NCI-H128 (cell line): Measurements from ENCODE around the gene CPZ.

ENCODE experiments used
- DNase-seq: peaks from one replicate; lab custom pipeline; 2025; ENCODE audit not compliant: unreplicated experiment; lab: John Stamatoyannopoulos, UW

The CPZ gene

DNA sequence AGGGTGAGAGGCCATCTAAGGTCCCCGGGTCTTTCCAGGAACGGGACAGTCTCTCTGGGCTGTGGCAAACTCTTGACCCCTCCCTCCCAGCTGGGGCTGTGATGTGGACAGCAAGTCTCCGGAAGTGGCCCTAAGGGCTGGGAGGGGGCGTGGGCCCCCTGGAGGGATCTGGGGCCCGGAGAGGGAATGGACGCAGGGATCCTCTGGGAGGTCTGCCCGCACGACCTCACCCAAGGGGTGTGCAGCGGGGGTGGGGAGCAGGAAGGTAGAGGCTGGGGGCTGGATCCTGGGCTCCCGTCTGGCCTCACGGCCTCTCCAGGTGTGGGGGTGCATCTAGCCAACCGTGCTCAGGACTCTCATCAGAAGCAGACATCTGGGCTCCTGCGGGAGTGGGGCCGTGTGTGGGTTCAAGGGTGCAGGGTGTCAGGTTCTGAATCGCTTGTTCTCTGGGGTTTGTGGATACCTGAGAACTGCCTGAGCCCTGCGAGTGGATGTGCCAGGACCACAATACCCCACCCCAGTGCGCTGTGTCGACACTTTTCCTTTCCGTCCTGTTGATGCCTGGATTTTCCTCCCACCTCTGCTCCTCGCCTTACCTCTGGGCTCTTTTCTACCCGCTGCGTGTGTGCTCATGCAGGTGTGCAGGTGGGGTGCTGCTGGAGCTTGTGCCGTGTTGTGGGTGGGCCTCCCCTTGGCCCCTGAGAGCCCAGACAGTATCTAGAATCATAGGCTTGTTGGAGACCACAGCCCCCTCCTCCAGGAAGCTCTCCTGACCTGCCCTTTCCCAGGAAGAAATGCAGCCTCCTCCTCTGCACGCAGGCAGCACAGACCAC is 915 bp downstream of the CPZ start:
- DNase-seq, result no peak

DNA sequence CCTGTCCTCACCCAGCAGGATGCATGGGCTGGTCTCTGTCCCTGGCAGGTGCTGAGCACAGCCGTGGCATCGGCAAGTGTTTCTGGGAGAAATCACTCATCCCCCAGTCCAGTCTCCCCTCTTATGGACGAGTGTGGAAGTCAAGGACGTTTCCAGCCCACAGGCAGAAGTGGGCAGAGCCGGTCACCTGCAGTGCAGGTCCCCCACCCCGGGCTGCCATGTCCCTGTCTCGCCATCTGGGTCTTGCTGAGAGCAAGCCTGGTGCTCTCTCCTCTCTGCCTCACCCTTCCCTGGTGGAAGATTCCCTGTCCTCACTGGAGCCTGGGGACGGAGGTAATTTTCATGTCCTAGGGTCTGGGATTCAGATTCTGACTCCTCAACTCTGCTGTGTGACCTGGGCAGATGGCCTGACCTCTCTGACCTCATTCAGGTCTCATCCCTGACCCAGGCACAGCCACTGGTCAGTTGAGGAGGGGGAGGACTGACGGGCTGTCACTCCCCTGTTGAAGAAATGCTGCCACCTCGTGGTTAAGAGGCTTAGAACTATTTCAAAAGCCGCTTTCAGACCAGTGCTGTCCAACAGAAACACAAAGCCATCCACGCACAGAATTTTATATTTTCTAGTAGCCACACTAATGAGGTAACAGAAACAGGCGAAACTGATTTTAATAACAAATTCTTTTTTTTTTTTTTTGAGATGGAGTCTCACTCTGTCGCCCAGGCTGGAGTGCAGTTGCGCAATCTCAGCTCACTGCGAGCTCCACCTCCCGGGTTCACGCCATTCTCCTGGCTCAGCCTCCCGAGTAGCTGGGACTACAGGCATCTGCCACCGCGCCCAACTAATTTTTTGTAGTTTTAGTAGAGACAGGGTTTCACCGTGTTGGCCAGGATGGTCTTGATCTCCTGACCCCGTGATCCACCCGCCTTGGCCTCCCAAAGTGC is 1.8 kb downstream of the CPZ start:
- no peak for DNase-seq

DNA sequence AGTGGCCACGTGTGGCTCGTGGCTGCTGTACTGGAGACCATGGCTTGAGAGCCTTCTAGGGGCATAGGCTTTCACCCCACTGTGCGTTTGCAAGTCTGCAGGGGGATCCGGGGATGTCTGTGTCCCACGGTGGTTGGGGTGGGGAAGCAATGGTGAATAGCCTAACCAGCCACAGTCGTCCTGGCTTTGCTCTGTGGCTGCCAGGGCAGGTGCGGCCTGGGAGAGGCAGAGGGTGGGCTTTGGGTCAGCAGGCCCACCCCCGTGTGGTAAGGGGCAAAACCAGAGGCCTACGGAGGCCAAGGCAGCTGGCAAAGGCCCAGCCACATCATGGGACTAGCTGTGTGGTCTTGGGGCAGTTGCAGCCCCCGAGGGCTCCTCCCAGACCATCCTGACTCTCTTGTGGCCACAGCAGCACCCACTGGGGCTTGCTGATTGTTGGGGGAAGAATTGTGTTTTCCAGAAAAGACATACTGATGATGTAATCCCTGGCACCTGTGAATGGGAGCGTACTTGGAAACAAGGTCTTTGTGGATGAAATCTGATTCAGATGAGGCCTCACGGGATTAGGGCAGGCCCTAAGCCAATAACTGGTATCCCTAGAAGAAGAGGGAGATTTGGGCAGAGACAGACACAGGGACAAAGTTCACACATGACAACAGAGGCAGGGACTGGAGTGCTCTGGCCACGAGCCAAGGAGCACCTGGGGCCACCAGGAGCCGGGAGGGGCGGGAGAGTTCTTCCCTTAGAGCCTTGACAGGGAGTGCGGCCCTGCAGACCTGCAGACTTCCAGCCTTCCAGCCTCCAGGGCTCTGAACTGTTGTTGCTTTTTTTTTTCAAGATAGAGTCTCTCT is 2.9 kb downstream of the CPZ start:
- DNase-seq, result no peak

DNA sequence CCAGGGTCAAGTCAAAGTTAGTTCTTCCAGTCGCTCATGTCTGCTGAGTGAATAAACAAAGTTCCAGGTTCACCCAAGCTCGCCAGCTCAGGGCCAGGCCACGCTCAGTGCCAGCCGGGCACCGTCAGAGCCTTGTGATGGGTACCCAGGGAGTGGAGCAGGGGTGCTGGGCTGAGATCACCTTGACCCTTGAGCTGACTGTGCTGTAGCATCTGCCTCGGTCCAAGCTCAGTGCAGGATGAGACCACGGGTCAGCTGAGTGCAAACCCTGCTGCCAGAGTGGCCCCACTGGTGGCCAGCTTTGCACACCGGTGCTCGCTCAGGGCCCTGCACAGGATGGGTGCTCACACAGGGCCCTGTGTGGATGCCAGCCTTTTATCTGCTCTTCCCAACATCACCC is 4.3 kb downstream of the CPZ start:
- no peak for DNase-seq

DNA sequence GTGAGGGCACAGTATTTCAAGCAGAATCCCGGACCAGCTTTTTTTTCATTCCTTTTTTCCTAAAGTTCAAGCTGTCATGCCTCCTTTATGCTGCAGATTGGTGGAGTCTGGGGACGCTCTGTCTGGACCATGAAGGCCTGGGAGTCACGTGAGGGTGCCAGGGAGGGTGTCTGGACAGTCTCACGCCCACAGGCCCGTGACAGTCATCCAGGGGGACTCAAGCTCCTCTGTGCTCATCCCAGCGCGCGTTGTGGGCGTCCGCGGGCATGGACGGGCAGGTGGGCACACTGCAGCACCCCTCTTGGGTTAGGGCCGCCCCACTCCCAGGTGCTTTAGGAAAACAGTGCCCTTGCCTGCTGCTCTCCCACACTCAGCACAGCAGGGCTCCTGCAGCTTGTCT is 4.8 kb downstream of the CPZ start:
- DNase-seq, result no peak

DNA sequence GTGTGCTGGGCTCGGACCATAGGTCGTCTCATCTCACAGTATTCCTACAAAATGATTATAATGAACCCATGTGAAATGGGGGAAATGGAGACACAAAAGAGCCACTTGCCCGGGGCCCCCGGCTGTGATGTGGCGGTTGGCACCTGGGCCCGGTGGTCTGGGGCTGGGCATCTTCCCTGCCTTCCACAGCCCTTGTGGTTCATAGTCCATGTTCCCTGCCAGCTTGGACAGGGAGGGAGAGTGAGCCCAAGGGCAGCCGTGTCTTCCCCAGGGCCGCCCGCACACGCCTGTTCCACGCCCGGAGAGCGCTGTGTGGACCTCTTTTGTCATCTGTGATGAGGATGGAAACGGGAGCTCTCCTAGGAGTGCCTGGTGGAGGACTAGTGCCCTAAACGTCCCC is 5.2 kb downstream of the CPZ start:
- no peak for DNase-seq

DNA sequence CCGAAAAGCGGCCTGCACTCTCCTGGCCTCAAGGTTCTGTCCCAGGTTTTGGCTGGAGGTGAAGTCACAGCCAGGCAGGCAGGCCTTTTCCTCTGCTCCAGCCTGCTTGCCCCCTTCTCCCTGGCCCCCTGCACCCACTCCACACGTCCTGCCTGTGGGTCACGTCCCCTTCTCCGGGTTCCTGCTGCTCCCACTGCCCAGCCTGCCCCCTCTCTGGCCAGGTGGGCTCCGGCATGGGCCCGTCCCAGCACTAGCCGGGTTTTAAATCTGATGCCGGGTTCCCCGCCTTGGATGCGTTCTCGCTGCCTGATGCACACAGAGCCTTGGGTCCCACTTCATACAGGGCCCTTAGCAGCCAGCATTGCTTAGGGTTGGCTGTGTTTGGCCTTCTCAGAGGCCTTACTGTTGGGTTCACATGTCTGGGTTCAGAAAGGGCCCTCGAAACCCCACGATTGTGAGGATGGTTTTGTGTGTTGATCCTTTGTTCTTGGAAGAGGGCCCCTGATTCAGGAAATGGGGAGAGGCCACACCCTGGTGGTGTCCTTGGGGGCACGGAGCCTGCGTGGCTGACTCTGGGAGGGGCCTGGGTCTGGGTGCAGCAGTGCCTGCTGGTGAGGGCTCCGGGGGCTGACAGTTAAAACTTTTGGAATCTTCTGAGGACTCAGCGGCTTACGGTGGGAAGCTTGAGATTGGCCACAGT is 6.0 kb downstream of the CPZ start:
- no peak for DNase-seq

DNA sequence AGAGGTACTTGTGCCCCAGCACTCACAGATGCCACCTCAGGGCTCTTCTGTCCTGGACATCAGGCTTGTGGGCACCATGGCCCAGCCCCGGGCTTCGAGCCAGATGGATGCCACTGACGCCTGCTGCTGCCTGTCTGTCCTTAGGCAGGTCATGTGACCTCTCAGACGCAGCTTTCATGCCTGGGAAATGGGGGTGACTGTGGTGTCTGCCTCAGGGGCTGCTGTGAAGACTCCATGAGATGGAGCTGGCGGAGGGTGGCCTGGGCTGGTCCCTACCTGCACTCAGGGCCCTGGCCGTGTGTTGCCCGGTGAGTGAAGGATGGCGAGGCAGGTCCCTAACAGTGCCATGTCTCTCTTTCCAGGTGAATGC is 6.5 kb downstream of the CPZ start:
- no peak for DNase-seq

DNA sequence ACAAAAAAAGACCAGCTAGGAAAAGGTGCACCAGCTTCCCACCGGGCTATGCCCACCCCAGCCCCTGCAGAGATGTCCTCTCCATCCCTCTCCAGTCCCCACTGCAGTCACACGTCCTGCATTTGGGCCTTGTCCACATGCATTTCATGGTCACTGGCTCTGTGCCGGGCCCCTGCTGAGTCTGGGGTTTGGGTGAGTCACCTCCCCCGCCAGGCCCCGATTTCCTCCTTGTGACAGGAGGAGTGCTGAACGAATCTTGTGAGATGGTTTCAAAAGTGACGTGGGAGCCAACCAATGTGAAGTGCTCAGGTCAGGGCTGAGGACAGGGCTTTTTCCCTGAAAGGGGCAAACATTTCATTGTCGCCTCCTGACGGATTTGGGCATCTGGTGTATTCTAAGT is 7.1 kb downstream of the CPZ start:
- no peak for DNase-seq

DNA sequence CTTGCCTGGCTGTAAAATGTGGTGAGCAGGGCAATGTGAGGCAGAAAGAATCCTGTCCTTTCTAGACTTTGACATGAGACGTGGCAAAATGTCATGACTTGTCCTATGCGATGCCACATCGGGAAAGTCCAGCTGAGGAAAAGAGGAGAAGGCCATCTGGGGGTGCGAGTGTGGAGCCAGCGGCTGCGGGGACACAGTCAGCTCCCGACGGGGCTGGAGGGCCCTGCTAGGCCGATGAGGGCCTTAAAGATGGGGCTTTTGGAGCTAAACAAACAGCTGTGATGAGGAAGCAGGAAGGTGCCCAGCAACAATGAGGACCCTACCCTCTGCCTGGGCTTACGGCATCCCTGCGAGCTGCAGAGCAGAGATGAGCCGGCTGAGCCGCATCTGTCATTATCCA is 7.7 kb downstream of the CPZ start:
- no peak for DNase-seq

DNA sequence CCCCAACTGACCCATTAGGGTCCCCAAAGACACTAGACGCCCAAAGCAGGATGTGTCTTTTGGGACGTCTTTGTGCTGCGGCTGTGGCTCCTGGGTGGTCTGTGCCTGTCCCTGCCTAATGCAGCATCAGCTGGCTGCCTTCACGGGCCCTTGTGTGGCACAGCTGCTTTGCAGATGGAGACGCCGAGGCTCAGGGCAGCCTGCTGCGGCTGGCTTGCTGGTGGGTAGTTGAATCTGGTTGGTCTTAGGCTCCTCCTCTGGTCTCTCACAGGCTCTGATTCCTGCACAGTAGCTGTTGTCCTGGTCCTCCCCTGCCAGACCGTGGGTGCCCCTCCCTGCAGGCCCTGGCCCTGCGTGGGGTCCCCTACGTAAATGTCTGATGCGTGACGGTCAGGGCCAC is 8.1 kb downstream of the CPZ start:
- DNase-seq, result no peak

DNA sequence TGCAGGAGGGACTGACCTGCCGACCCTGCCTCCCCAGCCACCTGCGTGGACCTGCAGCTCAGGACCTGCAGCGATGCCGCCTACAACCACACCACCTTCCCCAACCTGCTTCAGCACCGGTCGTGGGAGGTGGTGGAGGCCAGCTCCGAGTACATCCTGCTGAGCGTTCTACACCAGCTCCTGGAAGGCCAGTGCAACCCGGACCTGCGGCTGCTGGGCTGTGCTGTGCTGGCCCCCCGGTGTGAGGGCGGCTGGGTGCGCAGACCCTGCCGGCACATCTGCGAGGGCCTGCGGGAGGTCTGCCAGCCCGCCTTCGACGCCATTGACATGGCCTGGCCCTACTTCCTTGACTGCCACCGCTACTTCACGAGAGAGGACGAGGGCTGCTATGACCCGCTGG is 8.5 kb downstream of the CPZ start:
- DNase-seq, result no peak

DNA sequence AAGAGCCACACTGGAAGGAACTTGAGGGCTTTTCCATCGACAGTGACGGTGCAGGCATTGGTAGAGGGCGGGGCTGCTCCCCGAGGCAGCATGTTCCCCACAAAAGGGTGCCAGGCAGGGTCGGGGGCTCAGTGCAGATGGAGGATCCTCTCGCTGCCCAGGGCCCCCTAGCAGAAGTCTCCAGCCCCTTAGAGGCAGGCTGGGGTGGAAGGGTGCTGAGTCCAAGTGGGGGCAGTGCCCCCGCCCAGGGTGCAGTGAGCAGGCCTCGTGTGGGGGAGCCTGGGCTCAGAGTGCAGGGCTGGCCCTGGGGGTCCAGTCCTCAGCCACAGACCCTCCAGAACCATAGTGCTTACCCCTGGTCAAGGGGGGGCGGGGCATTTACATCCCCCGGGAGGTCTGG is 9.0 kb downstream of the CPZ start:
- no peak for DNase-seq

DNA sequence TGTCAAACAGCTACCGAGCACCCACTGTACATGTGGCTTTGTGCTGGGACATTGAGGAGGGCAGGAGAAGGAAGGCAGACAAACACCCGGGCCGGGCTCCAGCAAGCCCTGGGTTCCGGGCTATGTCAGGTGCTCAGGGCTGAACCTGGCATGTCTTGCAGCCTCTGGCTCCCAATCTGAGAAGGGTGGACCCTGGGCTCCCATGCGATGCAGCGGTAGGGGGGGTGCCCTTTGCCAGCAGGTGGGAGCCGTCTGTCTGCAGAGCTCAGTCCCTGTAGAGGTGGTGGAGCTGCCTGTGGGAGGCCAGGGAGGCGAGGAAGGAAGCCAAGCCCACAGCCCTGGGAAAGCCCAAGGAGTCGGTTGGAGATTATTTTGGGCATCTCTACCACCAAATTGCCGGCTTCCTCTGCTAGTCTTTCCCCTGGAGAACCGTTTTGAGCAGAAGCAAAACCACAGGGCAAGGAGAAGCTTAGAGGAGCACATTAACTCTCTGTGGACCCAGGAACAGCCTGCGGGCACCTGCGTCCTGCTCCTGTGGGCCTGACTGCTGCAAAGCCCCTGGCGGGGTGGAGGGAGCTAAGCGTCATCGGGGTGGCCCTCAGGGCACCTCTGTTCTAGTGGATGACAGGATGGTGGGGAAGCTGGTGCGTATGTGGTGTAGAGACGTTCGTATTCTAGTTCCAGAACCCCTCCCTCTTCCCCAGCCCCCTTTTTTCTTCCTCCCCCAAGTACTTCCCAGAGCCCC is 10.3 kb downstream of the CPZ start:
- DNase-seq, result no peak

DNA sequence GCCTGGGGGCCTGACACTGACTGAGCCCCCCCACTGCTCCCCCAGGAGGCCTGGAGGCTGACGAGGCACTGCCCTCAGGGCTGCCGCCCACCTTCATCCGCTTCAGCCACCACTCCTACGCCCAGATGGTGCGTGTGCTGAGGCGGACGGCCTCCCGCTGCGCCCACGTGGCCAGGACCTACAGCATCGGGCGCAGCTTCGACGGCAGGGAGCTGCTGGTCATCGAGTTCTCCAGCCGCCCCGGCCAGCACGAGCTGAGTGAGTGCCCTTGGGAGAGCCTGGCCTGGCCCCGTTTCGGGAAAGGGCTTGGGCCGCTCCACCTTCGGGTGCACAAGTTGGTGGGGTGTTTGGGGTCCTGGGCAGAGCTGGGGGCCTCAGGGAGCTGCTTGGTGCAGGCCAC is 11.4 kb downstream of the CPZ start:
- DNase-seq, result no peak

DNA sequence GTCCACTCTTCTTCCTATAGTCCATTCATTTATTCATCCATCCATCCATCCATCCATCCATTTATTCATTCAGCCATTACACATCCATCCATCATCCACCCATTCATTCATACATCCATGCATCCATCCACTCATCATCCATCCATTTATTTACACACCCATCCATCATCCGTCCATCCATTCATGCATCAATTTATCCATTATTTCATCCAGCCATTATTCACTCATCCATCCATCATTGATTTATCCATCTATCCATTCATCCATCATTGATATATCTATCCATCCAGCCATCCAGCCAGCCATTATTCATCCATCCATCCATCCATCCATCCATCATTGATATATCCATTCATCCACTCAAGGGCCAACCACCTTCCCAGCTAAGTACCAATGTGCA is 12.7 kb downstream of the CPZ start:
- no peak for DNase-seq

DNA sequence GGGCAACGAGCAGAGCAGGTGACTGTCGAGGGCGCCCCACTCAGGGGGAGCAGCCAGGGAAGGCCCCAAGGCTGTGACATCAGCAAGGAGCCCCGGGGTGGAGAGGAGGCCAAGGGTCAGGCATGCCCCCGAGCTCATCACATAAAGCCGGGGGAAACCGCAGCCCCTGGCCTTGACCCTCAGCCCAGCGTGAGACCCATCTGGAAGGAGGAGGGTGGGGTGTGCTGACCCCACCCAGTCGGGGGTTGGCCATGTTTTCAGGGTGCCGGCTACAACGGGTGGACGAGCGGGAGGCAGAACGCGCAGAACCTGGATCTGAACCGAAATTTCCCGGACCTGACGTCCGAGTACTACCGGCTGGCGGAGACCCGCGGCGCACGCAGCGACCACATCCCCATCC is 13.9 kb downstream of the CPZ start:
- DNase-seq, result no peak

DNA sequence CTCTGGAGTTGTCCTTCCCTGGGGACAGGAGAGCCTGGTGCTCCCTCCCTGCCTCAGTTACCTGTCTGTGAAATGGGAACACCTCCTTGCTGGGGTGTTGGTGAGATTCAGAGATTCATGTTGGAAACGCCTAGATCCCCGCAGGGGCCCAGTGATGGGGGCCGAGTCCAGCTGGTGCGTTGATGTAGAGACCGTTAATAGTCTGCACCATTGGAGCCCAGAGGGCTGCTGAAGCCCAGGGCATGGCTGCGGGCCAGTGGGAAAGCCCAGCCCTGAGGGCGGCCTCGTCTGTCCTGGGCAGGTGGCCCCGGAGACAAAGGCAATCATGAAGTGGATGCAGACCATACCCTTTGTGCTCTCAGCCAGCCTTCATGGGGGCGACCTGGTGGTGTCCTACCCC is 14.4 kb downstream of the CPZ start:
- no peak for DNase-seq

DNA sequence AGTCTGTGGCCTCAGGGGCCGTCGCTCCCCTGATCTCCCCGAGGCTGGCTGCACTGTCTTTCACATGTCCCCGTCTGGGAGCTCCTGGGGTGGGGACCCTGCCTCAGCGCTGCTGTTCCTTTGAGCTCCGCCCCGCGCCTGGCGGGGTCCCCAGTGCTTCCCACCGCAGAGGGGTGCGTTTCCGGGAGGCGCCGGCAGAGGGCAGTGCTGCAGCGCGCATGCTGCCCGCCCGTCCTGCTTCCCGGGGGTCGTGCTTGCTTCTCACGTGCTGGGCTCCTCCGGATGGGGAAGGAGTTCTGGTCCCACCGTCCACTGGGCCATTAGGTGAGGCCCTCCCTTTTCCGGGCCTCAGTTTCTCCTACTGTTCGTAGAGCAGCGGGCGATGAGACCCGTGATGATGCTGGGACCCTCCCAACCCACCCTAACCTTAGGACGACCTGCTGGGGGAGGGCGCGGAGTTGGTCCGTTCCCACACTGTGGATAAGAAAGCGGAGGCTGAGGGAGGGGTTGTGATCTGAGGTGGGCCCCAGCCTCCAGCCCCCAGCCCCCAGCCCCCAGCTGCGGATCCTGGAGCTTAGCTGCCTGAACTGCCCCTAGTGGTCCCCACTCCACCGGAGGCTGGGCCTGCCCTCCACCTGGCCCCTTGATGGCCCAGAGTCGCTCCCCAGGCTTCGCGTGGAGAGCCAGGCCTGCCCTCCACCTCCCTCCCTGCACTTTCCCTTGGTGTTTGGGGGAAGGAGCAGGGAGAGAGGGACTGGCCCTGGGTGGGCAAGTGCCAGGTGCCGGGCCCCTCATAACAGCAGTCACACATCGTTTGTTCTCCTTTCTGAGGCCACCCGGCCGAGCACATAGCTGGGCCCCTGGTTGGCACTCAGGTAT is 15.3 kb downstream of the CPZ start:
- DNase-seq, result no peak
